ENCODE results near the gene STRIT1. TPM values are rescaled to one million over a fixed set of nuclear protein-coding genes. Genes with fewer than 3 reads are reported as not detected.

The STRIT1 gene
- polyA plus RNA-seq, 3 donors, result not detected

GRCh38 chr3:155318740-155319139 lies 25.3 kb upstream of the STRIT1 start:
- Mint-ChIP-seq H3K4me1 (no peaks in the 10 kb centered on the region), H3K9me3 (no peaks in the 10 kb centered on the region), H3K36me3 (no peaks in the 10 kb centered on the region), H3K27ac (no peak overlapping the region), H3K27me3 (ENCODE audit: low read depth in 3 of 3) (no peaks in the 10 kb centered on the region), H3K4me3 (no peak overlapping the region)
- Histone ChIP-seq H3K9ac (ENCODE audit: insufficient read depth, low read length, poor library complexity, severe bottlenecking) (no peak overlapping the region), H3K36me3 (replicated peaks in 1 of 2; ENCODE audit: control insufficient read depth in 1 of 2, insufficient read depth in 2 of 2, low read length in 2 of 2) (no peaks in the 10 kb centered on the region), H3K4me1 (ENCODE audit: control insufficient read depth in 1 of 2, insufficient read depth in 2 of 2, low read length in 2 of 2) (no peaks in the 10 kb centered on the region), H3K4me2 (replicated peaks; ENCODE audit: extremely low read depth, low read length, poor library complexity, severe bottlenecking) (no peak overlapping the region), H3K79me2 (ENCODE audit: insufficient read depth, low read length) (no peaks in the 10 kb centered on the region), H2AFZ (ENCODE audit: insufficient read depth, low read depth, low read length, poor library complexity, severe bottlenecking) (no peak overlapping the region), H3K4me3 (replicated peaks in 1 of 3; ENCODE audit: low read depth in 2 of 3, low read length in 3 of 3) (no peak overlapping the region), H4K20me1 (ENCODE audit: insufficient read depth, low read length) (no peaks in the 10 kb centered on the region), H3K27me3 (ENCODE audit: control insufficient read depth in 2 of 2, insufficient read depth in 2 of 2, low read length in 2 of 2) (no peaks in the 10 kb centered on the region), H3K27ac (ENCODE audit: low read depth in 1 of 2, low read length in 2 of 2) (no peak overlapping the region), H3K9me3 (replicated peaks in 1 of 2; ENCODE audit: control insufficient read depth in 1 of 2, insufficient read depth in 1 of 2, low read length in 2 of 2) (no peaks in the 10 kb centered on the region)
- no peak for TF ChIP-seq CTCF (IDR thresholded peaks at IDR 0.05)
- no peak for DNase-seq
- intact Hi-C loops (cut with micrococcal nuclease), result no loop called here
- no CpG with 5 or more reads among the region's 2 CpGs for WGBS (ENCODE audit: insufficient coverage)

GRCh38 chr3:155317211-155317610 lies 23.7 kb upstream of the STRIT1 start:
- H4K20me1 ChIP-seq (ENCODE audit: insufficient read depth, low read length), result no peaks in the 10 kb centered on the region
- no peak for DNase-seq
- Mint-ChIP-seq H3K27ac (no peak overlapping the region), H3K27me3 (ENCODE audit: low read depth in 3 of 3) (no peaks in the 10 kb centered on the region), H3K4me3 (no peak overlapping the region), H3K36me3 (no peaks in the 10 kb centered on the region), H3K4me1 (no peaks in the 10 kb centered on the region), H3K9me3 (no peaks in the 10 kb centered on the region)
- H2AFZ ChIP-seq (ENCODE audit: insufficient read depth, low read depth, low read length, poor library complexity, severe bottlenecking), result no peak overlapping the region
- H3K4me1 ChIP-seq (ENCODE audit: control insufficient read depth in 1 of 2, insufficient read depth in 2 of 2, low read length in 2 of 2), result no peaks in the 10 kb centered on the region
- no peaks in the 10 kb centered on the region for H3K36me3 ChIP-seq (replicated peaks in 1 of 2; ENCODE audit: control insufficient read depth in 1 of 2, insufficient read depth in 2 of 2, low read length in 2 of 2)
- no peaks in the 10 kb centered on the region for H3K79me2 ChIP-seq (ENCODE audit: insufficient read depth, low read length)
- no peak for TF ChIP-seq CTCF (IDR thresholded peaks at IDR 0.05)
- H3K27ac ChIP-seq (ENCODE audit: low read depth in 1 of 2, low read length in 2 of 2), result no peak overlapping the region
- no peak overlapping the region for H3K9ac ChIP-seq (ENCODE audit: insufficient read depth, low read length, poor library complexity, severe bottlenecking)
- no peaks in the 10 kb centered on the region for H3K27me3 ChIP-seq (ENCODE audit: control insufficient read depth in 2 of 2, insufficient read depth in 2 of 2, low read length in 2 of 2)
- intact Hi-C loops (cut with micrococcal nuclease), result no loop called here
- H3K4me2 ChIP-seq (replicated peaks; ENCODE audit: extremely low read depth, low read length, poor library complexity, severe bottlenecking), result no peak overlapping the region
- H3K4me3 ChIP-seq (replicated peaks in 1 of 3; ENCODE audit: low read depth in 2 of 3, low read length in 3 of 3), result no peak overlapping the region
- H3K9me3 ChIP-seq (replicated peaks in 1 of 2; ENCODE audit: control insufficient read depth in 1 of 2, insufficient read depth in 1 of 2, low read length in 2 of 2), result no peaks in the 10 kb centered on the region
- no CpG with 5 or more reads among the region's 1 CpG for WGBS (ENCODE audit: insufficient coverage)

Data from CD14-positive monocyte (primary cell).